ENCODE results near the gene NFYC.
A peak's percentile ranks its signal among the peaks of the same experiment; 100 is the strongest.

NFYC gene

GRCh38 chr1:40691538-40692428, at the start of gene NFYC:
Gene NFYC, plus strand, starts transcription at chr1:40691704. Its CDS starts 47,140 bp downstream, at chr1:40738844.
- peak; percentile 92 for DNase-seq (ENCODE audit: low read depth, low spot score)

GRCh38 chr1:40645118-40645680, 46.3 kb upstream of the NFYC start:
- DNase-seq (ENCODE audit: low read depth, low spot score) = no peak

DNA sequence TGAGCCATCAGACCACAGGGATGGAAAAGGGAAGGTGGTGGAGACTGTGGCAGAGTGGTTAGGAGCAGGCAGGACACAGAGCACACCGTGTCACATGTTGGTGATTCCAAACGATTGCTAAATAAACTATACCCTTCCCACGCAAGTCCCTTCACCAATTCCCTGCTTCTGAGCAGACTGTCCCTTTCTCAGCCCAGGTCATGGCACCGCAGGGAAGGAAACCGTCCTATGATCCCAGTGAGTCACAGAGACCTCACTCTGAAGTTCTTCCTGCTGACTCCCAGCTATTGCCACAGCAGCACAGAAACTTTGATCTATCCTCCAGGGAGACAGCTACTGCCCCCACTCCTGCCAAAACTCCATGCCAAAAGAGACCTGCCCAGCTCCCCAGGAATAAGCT, 45.2 kb upstream of the NFYC start:
- DNase-seq (ENCODE audit: low read depth, low spot score) = no peak

GRCh38 chr1:40648200-40648599, 43.3 kb upstream of the NFYC start:
- DNase-seq (ENCODE audit: low read depth, low spot score) = no peak

DNA sequence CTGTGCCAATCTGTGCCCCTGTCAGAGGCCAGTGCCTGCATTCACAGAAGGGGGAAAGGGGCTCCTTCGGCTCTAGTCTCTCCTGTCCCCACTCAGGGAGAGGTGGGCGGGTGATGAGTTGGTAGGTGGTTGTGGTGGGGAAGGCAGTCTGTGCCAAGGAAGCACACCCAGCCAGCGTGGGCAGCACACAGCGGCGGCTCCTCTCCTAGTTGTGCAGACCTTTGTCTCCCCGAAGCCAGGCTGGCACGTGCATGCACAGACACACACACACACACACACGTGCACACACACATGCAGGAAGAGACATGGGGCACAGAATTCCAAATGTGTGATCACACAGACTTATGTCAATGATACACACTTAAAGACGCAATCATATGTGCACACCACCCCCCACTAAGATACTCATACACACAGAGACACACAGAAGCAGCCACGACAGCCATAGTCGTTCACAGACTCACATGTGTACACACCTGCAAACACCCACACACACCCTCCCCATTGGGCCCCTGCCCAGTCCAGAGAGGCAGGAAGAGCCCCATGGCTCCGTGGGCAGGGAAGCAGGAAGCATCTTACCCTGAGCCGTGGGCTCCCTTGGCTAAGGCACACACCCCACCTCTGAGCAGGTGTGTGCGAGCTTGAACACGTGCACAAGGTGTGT, 42.4 kb upstream of the NFYC start:
- no peak for DNase-seq (ENCODE audit: low read depth, low spot score)

- no peak for DNase-seq (ENCODE audit: low read depth, low spot score)
Measured at GRCh38 chr1:40649592-40649930, 41.9 kb upstream of the NFYC start.

DNA sequence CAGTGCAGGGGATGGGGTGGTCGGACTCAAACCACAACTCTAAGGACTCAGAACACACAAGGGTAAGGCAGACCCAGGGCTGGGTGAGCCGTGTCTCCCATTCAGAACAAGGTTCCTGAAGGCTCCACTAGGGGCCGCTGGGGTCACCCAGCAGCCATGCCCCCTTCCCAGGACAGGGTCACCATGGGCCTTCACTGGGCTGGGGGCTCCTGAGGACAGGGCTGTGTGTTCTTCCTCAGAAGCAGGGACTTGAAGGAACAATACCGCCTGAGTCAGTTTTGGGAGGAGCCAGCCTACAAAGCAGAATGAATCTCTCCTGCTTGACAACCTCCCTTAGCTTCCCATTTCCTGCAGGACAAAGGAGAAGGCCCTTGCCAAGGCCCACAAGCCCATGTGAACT, 41.4 kb upstream of the NFYC start:
- no peak for DNase-seq (ENCODE audit: low read depth, low spot score)

GRCh38 chr1:40651138-40651857, 40.2 kb upstream of the NFYC start:
- DNase-seq (ENCODE audit: low read depth, low spot score) = no peak

DNA sequence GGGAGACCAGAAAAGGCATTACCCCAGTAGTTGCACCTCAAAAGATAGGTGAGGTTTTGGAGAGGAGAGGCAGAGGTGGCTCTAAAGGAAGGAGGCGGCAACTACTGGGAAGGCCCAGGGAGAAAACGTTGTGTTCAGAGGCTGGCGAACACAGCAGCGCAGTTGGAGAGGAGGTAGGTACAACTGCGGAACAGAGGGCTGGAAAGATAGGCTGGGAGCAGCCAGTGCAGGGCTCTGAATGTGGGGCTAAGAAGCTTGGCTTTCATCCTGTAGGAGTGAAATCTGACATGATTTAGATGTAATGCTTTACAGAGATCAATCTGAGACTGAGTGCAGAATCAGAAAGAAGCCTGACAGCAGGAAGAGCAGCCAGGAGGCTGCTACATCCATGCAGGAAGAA, 39.0 kb upstream of the NFYC start:
- no peak for DNase-seq (ENCODE audit: low read depth, low spot score)

GRCh38 chr1:40652979-40653378, 38.5 kb upstream of the NFYC start:
- DNase-seq (ENCODE audit: low read depth, low spot score) = no peak

- no peak for DNase-seq (ENCODE audit: low read depth, low spot score)
Measured at GRCh38 chr1:40653851-40654537, 37.5 kb upstream of the NFYC start.

DNA sequence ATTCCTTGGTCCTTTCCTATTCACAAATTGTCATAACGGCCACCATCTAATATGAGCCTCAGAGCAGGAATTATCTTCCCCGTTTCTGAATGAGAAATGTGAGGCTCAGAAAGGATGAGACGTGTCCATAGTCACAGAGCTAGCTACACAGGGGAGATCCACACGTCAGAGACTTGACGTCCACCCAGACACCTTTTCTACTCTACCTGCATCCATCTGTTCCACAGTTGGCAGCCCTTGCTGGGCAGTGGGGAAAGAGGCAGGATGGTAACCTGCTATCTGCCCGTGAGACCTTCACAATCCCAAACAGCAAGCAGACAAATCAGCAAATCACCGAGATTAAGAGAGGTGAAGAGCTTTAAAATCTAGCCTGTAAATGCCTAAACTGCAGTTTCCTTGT, 34.5 kb upstream of the NFYC start:
- DNase-seq (ENCODE audit: low read depth, low spot score) = no peak

- DNase-seq (ENCODE audit: low read depth, low spot score) = no peak
Measured at GRCh38 chr1:40658751-40659648, 32.5 kb upstream of the NFYC start.

GRCh38 chr1:40659649-40659947, 31.9 kb upstream of the NFYC start:
- no peak for DNase-seq (ENCODE audit: low read depth, low spot score)

DNA sequence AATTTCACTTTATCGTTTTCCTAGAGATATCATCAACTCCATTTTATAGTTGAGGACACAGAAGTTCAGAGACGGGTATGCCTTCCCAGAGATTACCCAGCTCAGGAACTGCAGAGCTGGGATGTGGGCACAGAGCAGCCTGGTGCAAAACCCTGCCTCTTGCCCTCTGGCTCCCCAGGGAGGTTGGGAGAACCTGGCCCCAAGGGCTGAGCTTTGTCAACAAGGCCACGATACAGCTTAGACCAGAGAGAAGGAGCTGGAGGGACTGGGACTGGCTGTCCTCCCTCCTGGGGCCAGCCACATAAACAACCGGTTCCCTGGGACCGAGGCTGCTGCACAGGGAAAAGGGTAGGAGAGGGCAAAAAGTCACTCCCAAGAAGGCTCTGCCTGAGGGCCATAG, 29.8 kb upstream of the NFYC start:
- DNase-seq (ENCODE audit: low read depth, low spot score) = no peak

DNA sequence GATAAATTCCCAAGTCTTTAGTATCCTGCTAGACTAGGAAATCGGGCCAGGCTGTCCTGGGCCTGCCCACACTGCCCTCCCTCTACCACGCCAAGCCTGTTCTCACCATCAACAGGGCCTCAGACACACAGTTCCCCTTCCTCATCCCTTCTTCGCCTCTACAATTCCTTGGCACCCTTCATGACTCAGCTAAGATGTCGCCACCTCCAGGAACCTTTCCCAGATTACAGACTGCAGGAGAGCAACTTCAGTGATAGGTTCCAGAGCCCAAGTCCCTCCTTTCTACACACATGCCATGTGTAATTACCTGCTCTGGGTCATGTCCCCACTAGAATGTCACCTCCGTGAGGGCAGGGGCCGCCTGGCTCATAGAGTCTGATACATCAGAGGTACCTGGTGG, 29.4 kb upstream of the NFYC start:
- no peak for DNase-seq (ENCODE audit: low read depth, low spot score)

DNA sequence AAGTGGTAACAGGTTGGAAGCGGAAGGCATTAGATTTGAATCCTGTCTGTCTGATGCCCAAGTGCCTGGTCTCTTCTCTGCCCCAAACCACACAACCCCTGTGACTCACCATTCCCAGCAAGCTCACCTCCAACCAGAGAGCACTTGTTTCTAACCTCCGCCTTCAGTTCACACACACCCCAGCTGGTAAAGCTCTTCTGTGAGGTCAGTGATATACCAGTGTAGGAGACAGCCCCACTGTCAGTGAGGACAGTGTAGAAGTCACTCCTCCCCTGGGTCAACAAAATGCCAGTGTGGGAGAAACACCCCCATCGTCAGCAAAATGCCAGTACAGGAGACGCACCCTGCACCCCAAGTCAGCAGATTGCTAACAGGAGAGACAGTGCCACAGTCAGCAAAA, 28.6 kb upstream of the NFYC start:
- DNase-seq (ENCODE audit: low read depth, low spot score) = no peak

- DNase-seq (ENCODE audit: low read depth, low spot score) = no peak
Measured at GRCh38 chr1:40663324-40664166, 28.0 kb upstream of the NFYC start.

- no peak for DNase-seq (ENCODE audit: low read depth, low spot score)
Measured at GRCh38 chr1:40664167-40664537, 27.4 kb upstream of the NFYC start.

GRCh38 chr1:40664791-40665190, 26.7 kb upstream of the NFYC start:
- DNase-seq (ENCODE audit: low read depth, low spot score) = no peak
